ENCODE data around the gene CRHR2. TPM values are rescaled to one million over a fixed set of nuclear protein-coding genes. Genes with fewer than 3 reads are reported as not detected.

Gene CRHR2
- total and polyA plus RNA-seq, 11 donors = 0.06 to 1.6 (median 0.71) TPM; not detected in 1

- Histone ChIP-seq H3K4me3 (no peak overlapping the region), H3K9me3 (no peaks in the 10 kb centered on the region), H3K27me3 (no peaks in the 10 kb centered on the region), H3K27ac (no peak overlapping the region), H3K4me1 (no peaks in the 10 kb centered on the region), H3K36me3 (peaks cover 0 to 13% (median 0%) of the 10 kb centered on the region in 9 donors)
- WGBS, 4 donors = 87 to 93% (median 88%) methylated on average over 13 of the region's 13 CpGs
- DNase-seq (no peak), ATAC-seq (no peak)
- intact Hi-C loops (cut with DNase I) = no loop called here
- TF ChIP-seq POLR2A (IDR thresholded peaks at IDR 0.05) (no peak), CTCF (IDR thresholded peaks at IDR 0.05) (no peak)
Measured at GRCh38 chr7:30649717-30650420, 32.4 kb downstream of the CRHR2 start.

- intact Hi-C loops (cut with DNase I) = no loop called here
- DNase-seq = no peak
- WGBS, 4 donors = 89 to 92% (median 91%) methylated on average over 13 to 15 of the region's 15 CpGs
Measured at GRCh38 chr7:30648744-30649540, 33.3 kb downstream of the CRHR2 start.

GRCh38 chr7:30647589-30648364 lies 34.5 kb downstream of the CRHR2 start:
- ATAC-seq = no peak
- Histone ChIP-seq H3K27me3 (no peaks in the 10 kb centered on the region), H3K4me1 (no peaks in the 10 kb centered on the region), H3K4me3 (no peak overlapping the region), H3K27ac (no peak overlapping the region), H3K9me3 (no peaks in the 10 kb centered on the region), H3K36me3 (peaks cover 0 to 14% (median 3%) of the 10 kb centered on the region in 9 donors)
- intact Hi-C loops (cut with DNase I) = no loop called here
- no peak for DNase-seq
- 89 to 93% (median 90%) methylated on average over 9 to 10 of the region's 10 CpGs for WGBS, 4 donors
- no peak for TF ChIP-seq POLR2A (IDR thresholded peaks at IDR 0.05)
- no peak for TF ChIP-seq CTCF (IDR thresholded peaks at IDR 0.05)

More at GRCh38 chr7:30648744-30649540, 33.3 kb downstream of the CRHR2 start:
- Histone ChIP-seq H3K27ac (no peak overlapping the region), H3K27me3 (no peaks in the 10 kb centered on the region), H3K4me3 (no peak overlapping the region), H3K36me3 (peaks cover 0 to 14% (median 0%) of the 10 kb centered on the region in 9 donors), H3K9me3 (no peaks in the 10 kb centered on the region), H3K4me1 (no peaks in the 10 kb centered on the region)
- TF ChIP-seq POLR2A (IDR thresholded peaks at IDR 0.05) (no peak), CTCF (IDR thresholded peaks at IDR 0.05) (no peak)
- no peak for ATAC-seq

Data from heart left ventricle (tissue), 16 donors.